ENCODE measurements around the gene ABCF2.

GRCh38 chr7:151181011-151181431 is 46.0 kb downstream of the ABCF2 start:
- no peak for TF ChIP-seq EP300 (IDR thresholded peaks at IDR 0.05; ENCODE audit: low read depth in 2 of 2, low read length in 2 of 2)
- no peak for TF ChIP-seq EP300 (CRISPR knock-in tag; IDR thresholded peaks at IDR 0.05; ENCODE audit: borderline replicate concordance)
- no peak for TF ChIP-seq IKZF5 (CRISPR knock-in tag; IDR thresholded peaks at IDR 0.05)
- no peak for TF ChIP-seq ZSCAN29 (CRISPR knock-in tag; conservative IDR thresholded peaks at IDR 0.05)
- TF ChIP-seq ELF1 (CRISPR knock-in tag; IDR thresholded peaks at IDR 0.05) = no peak
